HG03342 (cell line): ENCODE results near the gene TPSG1.
"Not testable (repeated sequence)": the region's sequence is repeated elsewhere in the genome, so short reads cannot be mapped to it uniquely, and the experiment has no call there.

Experiments used
- ATAC-seq: cut with Tn5 transposase; IDR thresholded peaks from one replicate; pipeline ENCODE4 v1.9.1; 2021; ENCODE audit warnings: mild to moderate bottlenecking, moderate library complexity; ENCODE audit not compliant: unreplicated experiment

TPSG1 gene

DNA sequence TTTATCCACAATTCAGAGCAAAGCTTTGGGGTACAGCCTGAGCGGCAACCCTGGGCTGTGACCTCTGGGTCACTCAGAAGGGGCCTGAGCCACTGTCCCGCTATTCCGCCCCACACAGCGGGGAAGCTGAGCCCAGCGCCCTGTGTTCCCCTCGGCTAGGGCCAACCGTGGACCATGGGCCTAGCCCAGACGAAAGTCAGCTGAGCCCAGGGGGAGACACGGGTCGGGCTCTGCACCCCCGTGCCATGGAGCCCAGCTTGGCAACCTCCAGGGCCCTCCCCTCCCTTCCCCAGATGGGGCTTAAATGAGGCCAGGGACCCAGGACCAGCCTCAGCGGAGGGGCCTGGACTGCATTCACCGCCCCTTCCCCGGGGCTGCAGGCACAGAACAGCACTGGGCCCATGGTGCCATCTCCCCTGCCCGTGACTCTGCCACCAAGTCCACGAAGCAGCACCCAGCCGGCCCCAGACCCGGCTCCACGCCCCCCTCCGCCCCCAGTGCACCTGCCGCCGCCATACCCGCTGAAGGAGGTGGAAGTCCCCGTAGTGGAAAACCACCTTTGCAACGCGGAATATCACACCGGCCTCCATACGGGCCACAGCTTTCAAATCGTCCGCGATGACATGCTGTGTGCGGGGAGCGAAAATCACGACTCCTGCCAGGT, 32.6 kb upstream of the TPSG1 start:
- no peak for ATAC-seq

DNA sequence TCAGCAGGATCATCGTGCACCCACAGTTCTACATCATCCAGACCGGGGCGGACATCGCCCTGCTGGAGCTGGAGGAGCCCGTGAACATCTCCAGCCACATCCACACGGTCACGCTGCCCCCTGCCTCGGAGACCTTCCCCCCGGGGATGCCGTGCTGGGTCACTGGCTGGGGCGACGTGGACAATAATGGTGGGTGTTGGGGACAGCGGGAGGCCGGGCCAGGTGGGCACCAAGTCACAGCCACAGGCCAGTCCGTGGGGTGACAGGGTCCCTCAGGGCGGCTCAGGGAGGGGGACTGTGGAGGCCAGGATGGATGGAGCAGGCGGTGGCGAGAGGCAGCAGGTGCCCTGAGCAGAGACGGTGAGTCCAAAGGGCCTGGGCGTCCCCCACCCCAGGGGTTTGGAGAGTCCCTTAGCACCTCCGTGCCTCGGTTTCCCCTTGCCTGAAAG, 31.8 kb upstream of the TPSG1 start:
- no peak for ATAC-seq

DNA sequence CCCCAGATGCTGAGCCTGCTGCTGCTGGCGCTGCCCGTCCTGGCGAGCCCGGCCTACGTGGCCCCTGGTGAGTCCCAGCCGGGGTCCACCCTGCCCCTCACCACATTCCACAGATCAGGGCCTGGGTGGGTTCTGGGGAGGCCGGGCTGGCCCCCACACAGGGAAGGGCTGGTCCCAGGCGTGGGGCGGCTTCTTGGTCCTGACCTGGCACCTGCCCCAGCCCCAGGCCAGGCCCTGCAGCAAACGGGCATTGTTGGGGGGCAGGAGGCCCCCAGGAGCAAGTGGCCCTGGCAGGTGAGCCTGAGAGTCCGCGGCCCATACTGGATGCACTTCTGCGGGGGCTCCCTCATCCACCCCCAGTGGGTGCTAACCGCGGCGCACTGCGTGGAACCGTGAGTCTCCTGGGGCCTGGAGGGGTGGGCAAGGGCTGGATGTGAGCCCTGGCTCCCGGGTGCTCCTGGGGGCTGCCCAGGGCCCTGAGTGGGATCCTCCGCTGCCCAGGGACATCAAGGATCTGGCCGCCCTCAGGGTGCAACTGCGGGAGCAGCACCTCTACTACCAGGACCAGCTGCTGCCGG, 31.3 kb upstream of the TPSG1 start:
- ATAC-seq: not testable (repeated sequence)

DNA sequence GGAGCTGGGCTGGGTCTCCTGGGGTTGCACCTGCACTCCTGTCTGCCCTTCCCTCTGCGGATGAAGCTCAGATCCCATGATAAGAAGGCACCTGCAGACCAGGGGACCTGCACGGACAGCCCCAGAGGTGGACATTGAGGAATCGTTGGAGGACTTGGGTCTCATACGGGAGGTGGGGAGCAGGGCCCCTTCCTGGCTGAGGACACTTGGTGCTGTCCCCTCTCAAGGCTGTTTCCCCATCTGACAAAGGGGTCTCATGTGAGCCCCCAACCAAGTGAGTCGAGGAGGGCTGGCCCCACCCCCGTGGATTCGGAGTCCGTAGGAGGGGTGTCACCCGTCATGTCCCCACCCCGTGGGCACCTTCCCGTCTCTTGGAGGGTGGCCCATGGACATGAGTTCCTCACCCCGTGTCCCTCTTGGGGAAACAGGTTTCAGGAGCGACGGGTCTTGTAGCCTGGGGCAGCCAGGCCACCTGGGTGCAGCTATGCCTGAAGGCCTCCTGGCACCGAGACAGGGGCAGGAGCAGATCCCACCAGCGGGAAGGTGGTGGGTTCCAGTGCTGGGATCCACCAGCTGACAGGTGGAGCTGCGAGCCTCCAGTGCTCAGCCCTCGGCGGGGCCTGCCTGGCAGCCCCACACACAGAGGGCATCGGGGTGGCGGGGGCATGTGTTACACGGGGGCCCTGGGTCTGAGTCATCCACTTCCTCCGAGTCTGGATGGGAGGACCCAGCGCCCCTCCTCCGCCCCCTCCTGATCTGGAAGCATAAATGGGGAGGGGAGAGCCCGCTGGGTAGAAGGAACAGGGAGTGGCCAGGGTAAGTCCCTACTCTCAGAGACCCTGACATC, 30.4 kb upstream of the TPSG1 start, which contains the start of gene TPSD1:
Gene TPSD1, plus strand, starts transcription at position 794 of the 847 bp plus-strand sequence. CDS start 212 bp downstream, outside the sequence.
- ATAC-seq: not testable (repeated sequence)

DNA sequence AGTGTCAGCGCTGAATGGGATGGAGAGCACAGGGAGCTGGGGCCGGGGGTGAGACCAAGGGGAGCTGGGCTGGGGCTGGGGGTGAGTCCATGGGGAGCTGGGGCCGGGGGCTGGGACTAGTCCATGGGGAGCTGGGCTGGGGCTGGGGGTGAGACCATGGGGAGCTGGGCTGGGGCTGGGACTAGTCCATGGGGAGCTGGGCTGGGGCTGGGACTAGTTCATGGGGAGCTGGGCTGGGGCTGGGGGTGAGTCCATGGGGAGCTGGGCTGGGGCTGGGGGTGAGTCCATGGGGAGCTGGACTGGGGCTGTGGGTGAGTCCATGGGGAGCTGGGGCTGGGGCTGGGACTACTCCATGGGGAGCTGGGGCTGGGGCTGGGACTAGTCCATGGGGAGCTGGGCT, 29.8 kb upstream of the TPSG1 start:
- ATAC-seq: not testable (repeated sequence)

GRCh38 chr16:1253701-1254364, 28.8 kb upstream of the TPSG1 start:
- ATAC-seq: not testable (repeated sequence)

- not testable (repeated sequence) for ATAC-seq
Measured at GRCh38 chr16:1249031-1249755, 24.1 kb upstream of the TPSG1 start.

DNA sequence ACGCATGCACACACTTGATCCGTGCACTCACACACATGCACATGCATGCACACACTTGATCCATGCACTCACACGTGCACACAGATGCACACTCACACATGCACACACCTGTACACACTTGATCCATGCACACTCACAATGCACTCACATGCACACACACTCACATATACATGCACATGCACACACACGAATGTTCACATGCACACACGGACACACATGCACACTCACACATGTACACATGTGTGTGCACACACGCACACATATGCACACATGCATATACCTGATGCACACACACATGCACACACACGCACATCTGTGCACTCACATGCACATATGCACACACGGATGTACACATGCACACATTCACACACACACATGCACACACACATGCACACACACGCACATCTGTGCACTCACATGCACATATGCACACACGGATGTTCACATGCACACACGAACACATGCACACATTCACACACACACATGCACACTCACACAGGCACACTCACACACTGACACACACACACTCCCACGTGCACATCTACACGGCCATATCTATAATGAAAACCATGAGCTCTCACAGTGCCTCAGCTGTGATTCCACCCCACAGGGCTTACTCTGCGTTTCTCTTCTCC, 23.0 kb upstream of the TPSG1 start:
- not testable (repeated sequence) for ATAC-seq

- ATAC-seq: no peak
Measured at GRCh38 chr16:1245452-1246020, 20.5 kb upstream of the TPSG1 start.

DNA sequence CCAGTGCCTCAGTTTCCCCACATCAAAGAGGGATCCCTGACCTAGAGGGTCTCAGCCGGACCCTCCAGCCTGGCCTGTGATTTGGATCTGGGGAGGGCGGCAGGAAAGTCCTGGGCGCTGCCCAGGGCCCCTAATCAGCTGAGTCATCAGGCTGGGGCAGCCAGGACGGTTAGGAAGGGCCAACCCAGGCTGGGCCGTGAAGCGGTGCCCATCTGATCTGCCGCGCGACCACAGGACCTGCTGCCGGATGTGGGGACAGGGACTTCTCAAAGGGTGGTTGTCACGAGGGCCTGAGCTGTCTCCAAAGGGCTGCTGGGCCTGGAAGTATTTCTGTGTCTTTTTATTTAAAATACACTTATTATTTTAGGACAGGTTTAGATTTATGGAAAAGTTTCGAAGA, 19.8 kb upstream of the TPSG1 start:
- no peak for ATAC-seq

GRCh38 chr16:1243907-1244850, 19.1 kb upstream of the TPSG1 start:
- ATAC-seq: not testable (repeated sequence)

GRCh38 chr16:1243363-1243762, 18.3 kb upstream of the TPSG1 start:
- ATAC-seq: not testable (repeated sequence)

DNA sequence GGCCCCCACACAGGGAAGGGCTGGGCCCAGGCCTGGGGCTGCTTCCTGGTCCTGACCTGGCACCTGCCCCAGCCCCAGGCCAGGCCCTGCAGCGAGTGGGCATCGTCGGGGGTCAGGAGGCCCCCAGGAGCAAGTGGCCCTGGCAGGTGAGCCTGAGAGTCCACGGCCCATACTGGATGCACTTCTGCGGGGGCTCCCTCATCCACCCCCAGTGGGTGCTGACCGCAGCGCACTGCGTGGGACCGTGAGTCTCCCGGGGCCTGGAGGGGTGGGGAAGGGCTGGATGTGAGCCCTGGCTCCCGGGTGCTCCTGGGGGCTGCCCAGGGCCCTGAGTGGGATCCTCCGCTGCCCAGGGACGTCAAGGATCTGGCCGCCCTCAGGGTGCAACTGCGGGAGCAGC, 16.0 kb upstream of the TPSG1 start:
- ATAC-seq: not testable (repeated sequence)

- not testable (repeated sequence) for ATAC-seq
Measured at GRCh38 chr16:1240436-1240835, 15.4 kb upstream of the TPSG1 start, which contains the start of gene TPSAB1. TPSAB1 (plus strand) TSS chr16:1240705; CDS start chr16:1240939, 234 bp downstream.

- not testable (repeated sequence) for ATAC-seq
Measured at GRCh38 chr16:1239575-1239974, 14.5 kb upstream of the TPSG1 start.

- ATAC-seq: not testable (repeated sequence)
Measured at GRCh38 chr16:1238909-1239308, 13.8 kb upstream of the TPSG1 start.

DNA sequence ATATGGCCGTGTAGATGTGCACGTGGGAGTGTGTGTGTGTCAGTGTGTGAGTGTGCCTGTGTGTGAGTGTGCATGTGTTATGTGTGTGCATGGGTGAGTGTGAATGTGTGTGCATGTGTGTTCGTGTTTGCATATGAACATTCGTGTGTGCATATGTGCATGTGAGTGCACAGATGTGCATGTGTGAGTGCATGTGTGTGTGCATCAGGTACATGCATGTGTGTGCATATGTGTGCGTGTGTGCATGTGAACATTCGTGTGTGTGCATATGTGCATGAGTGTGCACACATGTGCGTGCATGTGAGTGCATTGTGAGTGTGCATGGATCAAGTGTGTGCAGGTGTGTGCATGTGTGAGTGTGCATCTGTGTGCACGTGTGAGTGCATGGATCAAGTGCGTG, 12.9 kb upstream of the TPSG1 start:
- no peak for ATAC-seq

DNA sequence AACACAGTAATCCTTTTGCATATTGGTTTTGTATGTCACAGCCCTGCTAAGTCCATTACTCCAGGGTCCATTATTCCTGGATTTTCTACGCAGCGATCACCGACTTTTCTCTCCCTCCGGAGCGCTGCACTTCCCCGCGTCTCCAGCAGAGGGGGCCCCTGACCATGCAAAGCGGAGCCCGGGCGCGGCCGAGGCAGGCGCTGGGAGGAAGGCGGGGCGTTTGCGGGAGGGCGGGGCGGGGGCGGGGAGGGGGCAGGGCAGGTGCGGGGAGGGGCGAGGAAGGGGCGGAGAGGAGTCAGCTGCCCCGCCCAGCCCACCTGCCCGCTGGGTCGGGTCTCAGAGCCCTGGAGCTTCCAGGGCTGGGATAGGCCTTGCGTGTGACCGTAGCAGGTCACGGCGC, 11.6 kb upstream of the TPSG1 start:
- ATAC-seq: not testable (repeated sequence)
